AG04449 (cell line): Measurements from ENCODE around the gene CENPP.

Experiments
- CTCF ChIA-PET: fragments of 350-600 bp; formaldehyde crosslinking; extraction: SDS; loops from one replicate; lab custom pipeline; 2021; ENCODE audit warnings: antibody characterized with exemption; lab: Yijun Ruan, JAX
- POLR2A ChIA-PET: fragments of 400-600, 350-600 bp; formaldehyde crosslinking; extraction: SDS; loops from one replicate; lab custom pipeline; 2020; ENCODE audit warnings: antibody characterized with exemption, inconsistent platforms; lab: Yijun Ruan, JAX
- DNase-seq: peaks from one replicate; pipeline ENCODE4 v3.0.0-alpha.2; 2010; ENCODE audit warnings: low read depth, low spot score
- H3K4me3 ChIP-seq: 2 replicates; pipeline ENCODE4 v1.5.1; 2011; ENCODE audit warnings: low read depth, mild to moderate bottlenecking, control low read depth, low read length
- TF ChIP-seq, protein P1 (sequence below): IDR thresholded peaks from one replicate; pipeline ENCODE4 v1.5.1; 2011; ENCODE audit warnings: mild to moderate bottlenecking, moderate library complexity, low read length, control low read depth, inconsistent platforms; ENCODE audit not compliant: insufficient read depth; ENCODE audit errors: missing control alignments

The CENPP gene

DNA sequence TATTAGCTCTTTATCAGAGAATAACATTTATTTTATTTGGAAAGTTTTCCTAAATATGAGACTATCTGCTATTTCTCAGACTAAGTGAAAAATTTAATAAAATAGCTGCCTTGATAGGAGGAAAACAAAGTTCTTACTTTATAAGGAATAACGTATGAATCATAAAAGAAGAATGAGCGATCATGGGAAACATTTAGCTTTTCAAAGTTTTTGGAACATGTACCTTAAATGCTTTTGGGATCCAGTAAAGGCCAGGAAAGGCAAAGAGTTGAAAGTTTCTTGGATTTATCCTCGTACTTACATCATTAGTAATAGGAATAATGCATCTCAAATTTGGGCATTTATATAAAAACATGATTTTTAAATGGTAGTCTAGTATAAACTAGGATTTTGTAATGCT is 59.2 kb downstream of the CENPP start:
- TF ChIP-seq, protein P1, sequence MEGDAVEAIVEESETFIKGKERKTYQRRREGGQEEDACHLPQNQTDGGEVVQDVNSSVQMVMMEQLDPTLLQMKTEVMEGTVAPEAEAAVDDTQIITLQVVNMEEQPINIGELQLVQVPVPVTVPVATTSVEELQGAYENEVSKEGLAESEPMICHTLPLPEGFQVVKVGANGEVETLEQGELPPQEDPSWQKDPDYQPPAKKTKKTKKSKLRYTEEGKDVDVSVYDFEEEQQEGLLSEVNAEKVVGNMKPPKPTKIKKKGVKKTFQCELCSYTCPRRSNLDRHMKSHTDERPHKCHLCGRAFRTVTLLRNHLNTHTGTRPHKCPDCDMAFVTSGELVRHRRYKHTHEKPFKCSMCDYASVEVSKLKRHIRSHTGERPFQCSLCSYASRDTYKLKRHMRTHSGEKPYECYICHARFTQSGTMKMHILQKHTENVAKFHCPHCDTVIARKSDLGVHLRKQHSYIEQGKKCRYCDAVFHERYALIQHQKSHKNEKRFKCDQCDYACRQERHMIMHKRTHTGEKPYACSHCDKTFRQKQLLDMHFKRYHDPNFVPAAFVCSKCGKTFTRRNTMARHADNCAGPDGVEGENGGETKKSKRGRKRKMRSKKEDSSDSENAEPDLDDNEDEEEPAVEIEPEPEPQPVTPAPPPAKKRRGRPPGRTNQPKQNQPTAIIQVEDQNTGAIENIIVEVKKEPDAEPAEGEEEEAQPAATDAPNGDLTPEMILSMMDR = no peak
- no peak for DNase-seq
- no peak overlapping the region for H3K4me3 ChIP-seq
- ChIA-PET CTCF (interaction anchor here (1.0 kb wide), 1 partner anchor 25 kb away, joined by 3 read pairs; no protein-coding TSS in a partner anchor), POLR2A (no interaction called here)

- CTCF ChIA-PET = interaction anchor here (1.0 kb wide), 1 partner anchor 25 kb away, joined by 3 read pairs; no protein-coding TSS in a partner anchor
- H3K4me3 ChIP-seq = no peak overlapping the region
- POLR2A ChIA-PET = no interaction called here
- DNase-seq = no peak
- TF ChIP-seq, protein P1 = no peak
These were observed 59.7 kb downstream of the CENPP start for GRCh38 chr9:92385477-92385876.

- no peak overlapping the region for H3K4me3 ChIP-seq
- no peak for DNase-seq
- CTCF ChIA-PET = interaction anchor here (1.5 kb wide), 1 partner anchor 22 kb away, joined by 4 read pairs; no protein-coding TSS in a partner anchor
- TF ChIP-seq, protein P1 = no peak
- POLR2A ChIA-PET = no interaction called here
These were observed 60.2 kb downstream of the CENPP start for GRCh38 chr9:92385953-92386352.

GRCh38 chr9:92392690-92393089 is 66.9 kb downstream of the CENPP start:
- DNase-seq = no peak
- H3K4me3 ChIP-seq = no peak overlapping the region
- ChIA-PET CTCF (interaction anchor here (1.1 to 1.2 kb wide), 2 partner anchors 11 to 18 kb away, joined by 3 read pairs; no protein-coding TSS in a partner anchor), POLR2A (no interaction called here)
- TF ChIP-seq, protein P1 = no peak

DNA sequence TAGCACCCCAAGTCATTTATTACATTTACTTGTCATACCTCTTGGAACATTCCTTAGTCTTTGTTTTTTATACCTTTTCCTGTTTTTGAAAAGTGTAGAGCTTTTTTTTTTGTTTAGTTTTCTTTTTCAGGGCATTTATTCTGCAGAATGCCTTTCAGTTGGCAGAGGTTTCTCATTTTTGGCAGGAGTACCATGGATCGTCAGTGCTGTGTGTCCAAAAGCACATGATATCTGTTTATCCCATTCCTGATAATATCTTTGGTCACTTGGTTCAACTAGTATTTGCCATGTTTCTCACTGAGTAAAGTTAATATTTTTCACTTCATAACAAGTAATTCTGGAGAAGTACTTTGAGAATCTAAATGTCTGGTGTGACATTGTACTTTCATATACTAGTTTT is 67.9 kb downstream of the CENPP start:
- TF ChIP-seq, protein P1 = no peak
- ChIA-PET CTCF (interaction anchor here (1.2 kb wide), 1 partner anchor 10 kb away, joined by 3 read pairs; no protein-coding TSS in a partner anchor), POLR2A (no interaction called here)
- no peak overlapping the region for H3K4me3 ChIP-seq
- no peak for DNase-seq

DNA sequence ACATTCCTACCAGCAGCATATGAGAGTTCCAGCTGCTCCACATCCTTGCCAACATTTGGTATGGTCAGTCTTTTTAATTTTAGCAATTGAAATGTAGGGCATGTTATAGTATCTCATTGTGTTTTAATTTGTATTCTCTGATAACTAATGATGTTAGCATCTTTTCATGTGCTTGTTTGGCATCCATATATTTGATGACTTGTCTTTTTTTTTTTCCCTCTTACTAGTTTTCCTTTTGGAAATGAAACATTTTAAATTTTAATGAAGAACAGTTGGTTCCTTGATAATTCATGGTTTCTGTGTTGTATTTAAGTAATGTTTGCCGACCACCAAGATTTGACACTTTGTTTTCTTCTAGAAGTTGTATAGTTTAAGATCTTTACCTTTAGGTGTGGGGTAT is 69.9 kb downstream of the CENPP start:
- ChIA-PET CTCF (no interaction called here), POLR2A (no interaction called here)

More for the DNA sequence above, 69.9 kb downstream of the CENPP start:
- no peak for DNase-seq
- no peak overlapping the region for H3K4me3 ChIP-seq
- TF ChIP-seq, protein P1 = no peak
